ENCODE measurements around the gene PCSK5.

The PCSK5 gene

DNA sequence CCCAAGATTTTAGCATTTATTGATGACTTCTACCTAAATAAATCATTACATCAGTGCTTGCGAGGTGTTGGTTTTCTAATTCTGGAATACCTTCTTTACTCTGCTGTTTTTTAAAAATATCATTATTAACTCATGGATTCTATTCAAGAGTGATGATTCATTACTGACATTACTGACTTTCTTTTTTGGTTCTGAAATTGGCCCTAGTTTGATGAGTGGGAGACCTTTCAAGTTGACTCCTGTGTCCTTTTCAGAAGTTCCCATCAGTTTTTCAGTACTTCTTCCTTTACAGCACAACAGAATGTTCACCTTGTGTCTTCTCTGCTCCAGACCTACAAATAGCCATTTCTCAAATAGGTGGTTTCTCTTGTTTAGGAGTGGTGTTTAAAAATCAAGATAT lies 114.1 kb downstream of the PCSK5 start:
- DNase-seq (ENCODE audit: low read depth in 2 of 2), result no peak

DNA sequence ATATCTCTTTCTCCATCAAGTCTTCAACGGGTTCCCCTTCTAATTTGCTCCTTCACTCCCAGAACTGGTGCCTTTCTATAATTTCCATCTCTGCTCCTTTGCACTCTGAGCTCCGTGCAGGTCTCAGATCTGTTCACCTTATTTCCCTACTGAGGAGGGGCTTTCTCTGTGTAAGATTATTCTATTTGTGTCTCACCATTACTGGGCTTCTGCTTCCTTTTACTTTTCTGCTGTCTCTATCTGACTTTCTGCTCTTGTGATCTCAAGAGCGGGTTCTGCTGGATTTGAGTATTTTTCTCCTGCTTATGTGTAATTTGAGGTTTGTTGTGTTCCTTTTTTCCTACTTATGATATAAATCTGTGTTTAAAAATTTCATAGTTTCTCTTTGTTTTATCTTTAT lies 117.5 kb downstream of the PCSK5 start:
- DNase-seq (ENCODE audit: low read depth in 2 of 2), result no peak

- DNase-seq (ENCODE audit: low read depth in 2 of 2), result no peak
Measured at GRCh38 chr9:76013809-76014208, 123.3 kb downstream of the PCSK5 start.

DNA sequence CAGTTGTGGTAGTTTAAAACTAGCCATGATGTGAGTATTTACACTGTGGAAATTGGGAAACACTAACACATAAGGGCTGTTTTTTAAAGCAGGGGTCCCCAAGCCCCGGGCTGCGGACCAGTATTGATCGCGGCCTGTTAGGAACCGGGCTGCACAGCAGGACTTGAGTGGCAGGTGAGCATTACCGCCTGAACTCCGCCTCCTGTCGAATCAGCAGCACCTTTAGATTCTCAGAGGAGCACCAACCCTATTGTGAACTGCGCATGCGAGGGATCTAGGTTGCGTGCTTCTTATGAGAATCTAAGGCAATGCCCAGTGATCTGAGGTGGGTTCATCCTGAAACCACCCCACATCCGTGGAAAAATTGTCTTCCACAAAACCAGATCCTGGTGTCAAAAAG lies 127.8 kb downstream of the PCSK5 start:
- DNase-seq (ENCODE audit: low read depth in 2 of 2), result no peak

- no peak for DNase-seq (ENCODE audit: low read depth in 2 of 2)
Measured at GRCh38 chr9:76018761-76019160, 128.3 kb downstream of the PCSK5 start.

- no peak for DNase-seq (ENCODE audit: low read depth in 2 of 2)
Measured at GRCh38 chr9:76020652-76021051, 130.2 kb downstream of the PCSK5 start.

- no peak for DNase-seq (ENCODE audit: low read depth in 2 of 2)
Measured at GRCh38 chr9:76022317-76022716, 131.8 kb downstream of the PCSK5 start.

GRCh38 chr9:76023715-76024195 lies 133.3 kb downstream of the PCSK5 start:
- DNase-seq (ENCODE audit: low read depth in 2 of 2), result no peak

DNA sequence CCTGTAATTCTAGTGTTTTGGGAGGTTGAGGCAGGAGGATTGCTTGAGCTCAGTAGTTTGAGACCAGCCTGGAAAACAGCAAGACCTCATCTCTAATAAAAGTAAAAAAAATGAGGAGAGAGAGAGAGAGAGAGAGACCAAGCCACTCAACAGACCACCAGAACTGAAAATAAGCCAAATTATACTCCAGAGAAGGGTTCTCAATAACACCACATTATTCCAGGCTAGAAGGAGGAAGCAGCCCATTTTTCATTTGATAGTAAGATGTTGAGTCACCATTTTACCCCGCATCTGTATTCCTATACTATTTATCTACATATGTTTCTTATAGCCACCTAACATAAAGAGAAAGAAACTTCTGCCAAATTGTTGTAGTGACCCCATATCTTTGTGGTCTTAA lies 134.8 kb downstream of the PCSK5 start:
- DNase-seq (ENCODE audit: low read depth in 2 of 2), result peak in 1 of 2 experiments; percentile 4

- no peak for DNase-seq (ENCODE audit: low read depth in 2 of 2)
Measured at GRCh38 chr9:76026796-76027195, 136.3 kb downstream of the PCSK5 start.

DNA sequence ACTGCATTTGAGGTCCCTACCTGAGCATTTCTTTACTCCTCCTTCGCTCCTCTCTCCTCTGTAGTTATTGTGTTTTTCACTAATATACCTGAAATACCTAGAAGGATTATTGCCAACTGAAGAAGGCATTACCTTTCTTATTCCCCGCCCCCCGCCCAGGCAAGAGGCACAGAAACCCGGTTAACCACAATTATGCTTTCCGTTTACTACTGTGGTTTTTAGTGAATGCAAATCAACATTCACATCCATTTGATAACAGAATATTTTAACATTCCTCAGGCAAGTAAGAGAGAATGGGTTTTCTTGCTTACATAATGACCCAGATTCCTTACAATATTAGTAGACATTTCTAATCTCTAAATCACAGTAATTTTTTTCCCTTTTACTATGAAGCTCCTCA lies 136.9 kb downstream of the PCSK5 start:
- DNase-seq (ENCODE audit: low read depth in 2 of 2), result peak in 1 of 2 experiments; percentile 11

GRCh38 chr9:76027861-76028260 lies 137.4 kb downstream of the PCSK5 start:
- no peak for DNase-seq (ENCODE audit: low read depth in 2 of 2)

DNA sequence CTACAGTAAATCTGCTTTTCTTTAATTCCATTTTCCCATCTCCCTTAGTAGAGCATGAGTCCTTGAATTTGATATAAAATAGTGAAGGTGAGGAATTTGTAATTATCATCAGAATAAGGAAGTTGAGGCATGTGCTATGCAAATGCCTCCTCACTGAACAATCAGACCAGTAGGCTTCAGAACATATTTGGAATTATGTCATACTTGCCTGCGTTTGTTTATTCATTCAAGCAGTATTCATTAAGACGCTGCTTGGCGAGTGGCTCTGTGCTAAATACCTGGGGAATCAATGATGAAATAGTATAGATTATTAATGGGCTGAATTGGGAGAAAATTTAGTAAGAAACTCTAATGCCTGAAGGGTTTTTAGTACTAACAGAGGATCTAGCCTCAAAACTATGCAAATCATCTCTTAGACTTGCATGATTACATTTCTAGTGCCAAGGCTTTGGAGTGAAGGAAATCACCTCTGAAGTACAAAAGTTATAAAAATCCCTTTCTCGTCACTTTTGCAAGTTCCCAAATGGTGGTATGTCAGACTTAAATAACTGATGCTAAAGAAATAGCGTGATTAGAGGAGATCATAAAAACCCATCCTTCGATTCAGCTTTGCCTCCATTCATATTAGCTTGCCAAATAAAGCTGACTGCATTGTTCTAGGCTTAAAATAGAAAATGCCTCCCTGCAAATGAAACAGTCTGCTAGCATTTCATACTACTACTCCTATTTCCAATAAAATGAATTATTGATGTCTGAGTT lies 141.7 kb downstream of the PCSK5 start:
- DNase-seq (ENCODE audit: low read depth in 2 of 2), result no peak

DNA sequence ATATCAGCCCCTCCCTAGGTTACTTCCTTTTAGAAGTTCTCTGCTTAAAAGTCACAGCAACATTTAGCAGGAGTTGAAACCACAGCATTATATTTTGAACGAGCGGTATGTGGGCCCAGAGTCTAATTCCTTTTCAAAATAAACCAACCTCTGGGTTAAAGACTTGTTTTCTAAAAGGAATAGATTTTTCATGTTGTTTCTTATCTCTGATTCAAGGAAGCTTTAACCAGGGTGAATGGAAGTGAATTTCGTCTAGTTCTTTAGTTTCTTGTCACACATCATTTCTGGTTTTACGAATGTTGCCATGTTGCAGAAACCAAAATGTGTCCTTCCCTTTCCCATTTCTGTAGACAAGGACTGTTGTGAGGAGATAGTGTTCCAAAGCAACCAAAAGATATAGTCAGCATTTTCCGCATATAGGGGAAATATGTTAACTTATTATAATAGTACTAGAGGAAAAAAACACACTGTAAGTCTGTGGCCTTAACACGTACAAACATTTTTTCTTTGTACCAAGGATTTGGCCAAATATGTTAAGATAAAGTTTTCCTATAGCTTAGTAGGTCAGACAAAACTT lies 142.4 kb downstream of the PCSK5 start:
- no peak for DNase-seq (ENCODE audit: low read depth in 2 of 2)

GRCh38 chr9:76034049-76034448 lies 143.6 kb downstream of the PCSK5 start:
- no peak for DNase-seq (ENCODE audit: low read depth in 2 of 2)

DNA sequence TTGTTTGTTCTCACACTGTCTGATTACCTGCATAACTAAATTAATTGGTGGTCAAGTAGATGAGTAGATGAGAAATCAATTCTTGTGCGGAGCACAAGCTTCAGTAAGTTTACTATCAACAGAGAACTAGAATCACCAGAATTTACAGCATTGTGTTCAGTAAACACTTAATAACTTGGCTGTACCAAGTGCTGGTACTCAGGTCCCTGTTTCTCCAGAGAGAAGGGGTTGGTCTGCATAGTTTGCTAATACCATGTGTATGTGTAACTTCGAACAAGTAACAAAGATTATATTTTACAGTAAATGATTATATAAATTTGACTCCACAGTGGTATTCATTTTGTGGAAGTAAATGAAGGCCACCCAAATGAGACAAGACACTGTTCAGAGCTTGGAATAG lies 146.3 kb downstream of the PCSK5 start:
- DNase-seq (ENCODE audit: low read depth in 2 of 2), result no peak

DNA sequence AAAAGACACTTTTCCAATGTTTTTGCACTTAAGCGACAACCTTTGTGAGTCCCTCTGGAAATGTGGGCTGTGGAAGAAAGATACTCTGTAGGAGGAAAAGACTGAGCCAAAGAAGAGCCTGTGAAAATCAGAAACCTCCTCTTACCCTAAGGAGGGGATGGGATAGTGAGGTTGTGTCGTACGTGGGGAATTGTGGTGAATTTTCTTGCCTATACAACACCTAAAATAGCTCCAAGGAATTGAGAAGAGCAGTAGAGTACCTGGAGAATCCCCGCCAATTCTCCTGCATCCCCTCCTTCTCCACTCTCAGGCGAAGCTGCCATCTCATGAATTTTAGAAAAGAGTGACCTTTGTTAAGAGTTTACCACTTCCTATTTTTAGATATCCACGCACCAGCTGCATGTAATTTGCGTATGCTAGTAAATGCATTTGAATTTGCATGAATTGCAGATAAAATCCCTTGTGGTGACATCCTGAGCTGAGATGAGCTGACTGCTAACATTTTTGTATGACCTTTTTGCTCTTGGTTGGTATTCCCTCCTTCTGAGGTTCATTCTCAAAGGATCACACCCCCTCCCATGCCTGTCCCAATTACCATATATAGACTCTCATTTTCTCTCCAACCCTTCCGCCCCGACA lies 147.2 kb downstream of the PCSK5 start:
- no peak for DNase-seq (ENCODE audit: low read depth in 2 of 2)

- no peak for DNase-seq (ENCODE audit: low read depth in 2 of 2)
Measured at GRCh38 chr9:76038431-76038830, 148.0 kb downstream of the PCSK5 start.

GRCh38 chr9:76044266-76044819 lies 153.9 kb downstream of the PCSK5 start:
- DNase-seq (ENCODE audit: low read depth in 2 of 2), result peak; percentile 36 to 46

DNA sequence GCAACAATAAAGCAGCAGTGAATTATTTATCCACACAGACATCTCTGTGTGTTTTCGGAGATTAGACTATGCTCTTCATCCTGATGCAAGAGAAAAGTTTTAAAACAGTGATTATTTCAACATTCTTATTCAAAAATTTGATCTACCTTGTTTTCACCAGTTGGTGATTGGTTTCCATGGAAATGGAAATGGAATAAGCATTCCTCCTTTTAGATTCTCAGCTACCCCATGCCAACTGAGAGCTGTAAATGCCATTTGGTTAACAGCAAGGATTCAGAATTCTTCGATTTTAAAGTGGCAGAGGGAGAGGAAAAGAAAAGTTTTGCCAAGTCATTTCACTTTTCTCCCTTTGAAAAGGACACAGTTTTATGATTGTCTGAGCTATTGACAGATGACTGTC lies 154.7 kb downstream of the PCSK5 start:
- no peak for DNase-seq (ENCODE audit: low read depth in 2 of 2)

GRCh38 chr9:76049341-76049740 lies 158.9 kb downstream of the PCSK5 start:
- DNase-seq (ENCODE audit: low read depth in 2 of 2), result no peak

GRCh38 chr9:76067696-76068095 lies 177.2 kb downstream of the PCSK5 start:
- DNase-seq (ENCODE audit: low read depth in 2 of 2), result no peak

DNA sequence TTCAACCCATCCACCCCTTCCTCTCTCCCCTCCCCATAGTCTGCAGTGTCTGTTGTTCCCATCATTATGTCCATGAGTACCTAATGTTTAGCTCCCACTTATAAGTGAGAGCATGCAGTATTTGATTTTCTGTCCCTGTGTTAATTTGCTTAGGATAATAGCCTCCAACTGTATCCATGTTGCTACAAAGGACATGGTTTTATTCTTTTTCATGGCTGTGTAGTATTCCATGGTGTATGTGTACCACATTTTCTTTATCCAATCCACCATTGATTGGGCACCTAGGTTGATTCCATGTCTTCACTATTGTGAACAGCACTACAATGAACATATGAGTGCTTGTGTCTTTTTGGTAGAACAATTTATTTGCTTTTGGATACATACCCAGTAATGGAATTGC lies 187.1 kb downstream of the PCSK5 start:
- no peak for DNase-seq (ENCODE audit: low read depth in 2 of 2)

Measured in fibroblast of skin of left biceps (primary cell).